Measurements from ENCODE around the gene BUB3.

Gene BUB3

GRCh38 chr10:123180101-123181090, 26.2 kb downstream of the BUB3 start:
- no peak for TF ChIP-seq RAD21 (IDR thresholded peaks at IDR 0.05; ENCODE audit: low read depth)
- no peak for TF ChIP-seq CREB1 (IDR thresholded peaks at IDR 0.05; ENCODE audit: low read depth)
- TF ChIP-seq TEAD4 (IDR thresholded peaks at IDR 0.05): no peak
- no peak for TF ChIP-seq FOXM1 (IDR thresholded peaks at IDR 0.05; ENCODE audit: borderline replicate concordance, low read depth)
- TF ChIP-seq ZBTB7A (IDR thresholded peaks at IDR 0.05; ENCODE audit: low read depth): no peak

GRCh38 chr10:123183724-123184123, 29.5 kb downstream of the BUB3 start:
- TF ChIP-seq REST (IDR thresholded peaks at IDR 0.05; ENCODE audit: low read depth) (no peak), RAD21 (IDR thresholded peaks at IDR 0.05; ENCODE audit: low read depth) (no peak), FOXM1 (IDR thresholded peaks at IDR 0.05; ENCODE audit: borderline replicate concordance, low read depth) (no peak), TAF1 (IDR thresholded peaks at IDR 0.05; ENCODE audit: low read depth) (no peak), MAX (IDR thresholded peaks at IDR 0.05) (no peak), USF1 (IDR thresholded peaks at IDR 0.05) (no peak), TEAD4 (IDR thresholded peaks at IDR 0.05) (no peak), YY1 (IDR thresholded peaks at IDR 0.05; ENCODE audit: low read depth) (no peak), CEBPB (IDR thresholded peaks at IDR 0.05) (no peak), TCF12 (IDR thresholded peaks at IDR 0.05; ENCODE audit: low read depth) (no peak), EP300 (IDR thresholded peaks at IDR 0.05; ENCODE audit: borderline replicate concordance) (no peak), ZBTB7A (IDR thresholded peaks at IDR 0.05; ENCODE audit: low read depth) (no peak), CREB1 (IDR thresholded peaks at IDR 0.05; ENCODE audit: low read depth) (no peak), EGR1 (IDR thresholded peaks at IDR 0.05) (no peak)

GRCh38 chr10:123187781-123188180, 33.6 kb downstream of the BUB3 start:
- no peak for TF ChIP-seq ZBTB7A (IDR thresholded peaks at IDR 0.05; ENCODE audit: low read depth)
- no peak for TF ChIP-seq CEBPB (IDR thresholded peaks at IDR 0.05)
- TF ChIP-seq RAD21 (IDR thresholded peaks at IDR 0.05; ENCODE audit: low read depth): no peak
- no peak for TF ChIP-seq CREB1 (IDR thresholded peaks at IDR 0.05; ENCODE audit: low read depth)

- TF ChIP-seq EGR1 (IDR thresholded peaks at IDR 0.05): no peak
- TF ChIP-seq MAX (IDR thresholded peaks at IDR 0.05): no peak
- no peak for TF ChIP-seq ZBTB7A (IDR thresholded peaks at IDR 0.05; ENCODE audit: low read depth)
- no peak for TF ChIP-seq CEBPB (IDR thresholded peaks at IDR 0.05)
- no peak for TF ChIP-seq USF1 (IDR thresholded peaks at IDR 0.05)
- no peak for TF ChIP-seq RAD21 (IDR thresholded peaks at IDR 0.05; ENCODE audit: low read depth)
- no peak for TF ChIP-seq TAF1 (IDR thresholded peaks at IDR 0.05; ENCODE audit: low read depth)
- no peak for TF ChIP-seq NFIC (IDR thresholded peaks at IDR 0.05)
- TF ChIP-seq YY1 (IDR thresholded peaks at IDR 0.05; ENCODE audit: low read depth): no peak
- TF ChIP-seq TEAD4 (IDR thresholded peaks at IDR 0.05): no peak
Measured at GRCh38 chr10:123191886-123192285, 37.7 kb downstream of the BUB3 start.

GRCh38 chr10:123194056-123194455, 39.9 kb downstream of the BUB3 start:
- TF ChIP-seq ZBTB7A (IDR thresholded peaks at IDR 0.05; ENCODE audit: low read depth) (no peak), CREB1 (IDR thresholded peaks at IDR 0.05; ENCODE audit: low read depth) (no peak), CEBPB (IDR thresholded peaks at IDR 0.05) (no peak), TAF1 (IDR thresholded peaks at IDR 0.05; ENCODE audit: low read depth) (no peak), NFIC (IDR thresholded peaks at IDR 0.05) (no peak), USF1 (IDR thresholded peaks at IDR 0.05) (no peak), REST (IDR thresholded peaks at IDR 0.05; ENCODE audit: low read depth) (no peak), TEAD4 (IDR thresholded peaks at IDR 0.05) (no peak), TCF12 (IDR thresholded peaks at IDR 0.05; ENCODE audit: low read depth) (no peak), RAD21 (IDR thresholded peaks at IDR 0.05; ENCODE audit: low read depth) (no peak), EP300 (IDR thresholded peaks at IDR 0.05; ENCODE audit: borderline replicate concordance) (no peak), EGR1 (IDR thresholded peaks at IDR 0.05) (no peak), YY1 (IDR thresholded peaks at IDR 0.05; ENCODE audit: low read depth) (no peak), FOXM1 (IDR thresholded peaks at IDR 0.05; ENCODE audit: borderline replicate concordance, low read depth) (no peak), MAX (IDR thresholded peaks at IDR 0.05) (no peak)

All from Ishikawa (cell line).